Lung (tissue), 12 donors: ENCODE data around the gene SCRN2. TPM values are rescaled to one million over a fixed set of nuclear protein-coding genes. Genes with fewer than 3 reads are reported as not detected.

ENCODE experiments used
- ATAC-seq: fragments of 200-7000 bp; cut with Tn5 transposase; one replicate; pipeline ENCODE4 v1.9.1; 2020; ENCODE audit warnings: moderate number of reproducible peaks; ENCODE audit not compliant: insufficient read depth, low FRiP score
- DNase-seq, 3 donors: peaks; one replicate each; pipeline ENCODE4 v3.0.0-alpha.2; 2013 to 2017
- H3K27ac ChIP-seq, 2 donors: one replicate each; pipeline ENCODE4 v1.5.1; 2013; ENCODE audit warnings: mild to moderate bottlenecking in 2 of 2, moderate library complexity in 2 of 2, control low read depth in 1 of 2, inconsistent platforms in 1 of 2, low read depth in 1 of 2, low read length in 1 of 2
- H3K27me3 ChIP-seq, 3 donors: one replicate each; pipeline ENCODE4 v1.5.1; 2013; ENCODE audit warnings: low read length in 2 of 3; ENCODE audit not compliant: control insufficient read depth in 3 of 3, insufficient read depth in 3 of 3
- H3K36me3 ChIP-seq, 4 donors: one replicate each; pipeline ENCODE4 v1.5.1; 2013; ENCODE audit warnings: low read length in 4 of 4, mild to moderate bottlenecking in 1 of 4, moderate library complexity in 1 of 4; ENCODE audit not compliant: control insufficient read depth in 4 of 4, insufficient read depth in 4 of 4
- H3K4me1 ChIP-seq, 5 donors: one replicate each; pipeline ENCODE4 v1.5.1; 2013; ENCODE audit warnings: low read length in 5 of 5, mild to moderate bottlenecking in 2 of 5, moderate library complexity in 1 of 5; ENCODE audit not compliant: control insufficient read depth in 5 of 5, insufficient read depth in 5 of 5
- H3K4me3 ChIP-seq: one replicate; pipeline ENCODE4 v1.5.1; 2013; ENCODE audit warnings: mild to moderate bottlenecking, control low read depth, moderate library complexity
- H3K9ac ChIP-seq, 2 donors: one replicate each; pipeline ENCODE4 v1.5.1; 2013; ENCODE audit warnings: low read length in 2 of 2, control low read depth in 1 of 2; ENCODE audit not compliant: insufficient read depth in 1 of 2
- H3K9me3 ChIP-seq, 4 donors: one replicate each; pipeline ENCODE4 v1.5.1; 2013; ENCODE audit warnings: low read length in 3 of 4, mild to moderate bottlenecking in 1 of 4, moderate library complexity in 1 of 4; ENCODE audit not compliant: control insufficient read depth in 4 of 4, insufficient read depth in 3 of 4
- CTCF ChIP-seq: IDR thresholded peaks from 2 replicates; pipeline ENCODE4 v1.5.1; 2012; ENCODE audit warnings: mild to moderate bottlenecking; ENCODE audit errors: control extremely low read depth, extremely low read depth
- WGBS, 2 donors: extraction: QIAGEN DNeasy Blood & Tissue Kit; methylation state at CpG; one replicate each; pipeline ENCODE4 v1.1.7; 2013; 5-methylcytosine and 5-hydroxymethylcytosine counted together
- polyA plus RNA-seq, 2 donors: library from polyadenylated mRNA; stranded (reverse); fragments of 200-250 nt; gene quantifications; one replicate each; pipeline ENCODE4 v1.2.1, GENCODE V29; 2013
- total RNA-seq, 2 donors: library from RNA; depleted of rRNA in 1 of 2; stranded (reverse); fragments of >200 nt in 1 of 2; gene quantifications; one replicate each; pipeline ENCODE4 v1.2.1, GENCODE V29; 2014 to 2021
- donor health status: control.
- donor health status: control.
- donor health status: Bipolar disorder and iron deficiency.
- donor health status: healthy.
- donor health status: DM: yes; HTN: yes; CAD: no.

The SCRN2 gene
- total and polyA plus RNA-seq, 4 donors = 22.8 to 61.7 (median 32.2) TPM

- ATAC-seq (no peak), DNase-seq (no peak)
- no peak overlapping the region for H3K4me3 ChIP-seq
- H3K27ac ChIP-seq = no peak overlapping the region
- H3K27me3 ChIP-seq = peaks cover 0 to 21% (median 13%) of the 10 kb centered on the region in 3 donors
- no peak overlapping the region for H3K9ac ChIP-seq
- WGBS, 2 donors = 23 to 41% methylated on average over 29 of the region's 29 CpGs
- TF ChIP-seq CTCF = no peak
- H3K4me1 ChIP-seq = peaks cover 0 to 33% (median 0%) of the 10 kb centered on the region in 5 donors
- H3K9me3 ChIP-seq = peaks cover 0 to 3% (median 0%) of the 10 kb centered on the region in 4 donors
- no peaks in the 10 kb centered on the region for H3K36me3 ChIP-seq
These were observed 31.1 kb upstream of the SCRN2 start for GRCh38 chr17:47872019-47872650.

- DNase-seq (no peak), ATAC-seq (no peak)
- peaks cover 0 to 3% (median 0%) of the 10 kb centered on the region in 4 donors for H3K9me3 ChIP-seq
- no peak overlapping the region for H3K4me3 ChIP-seq
- peaks cover 0 to 33% (median 0%) of the 10 kb centered on the region in 5 donors for H3K4me1 ChIP-seq
- no peak overlapping the region for H3K27ac ChIP-seq
- no peaks in the 10 kb centered on the region for H3K36me3 ChIP-seq
- H3K27me3 ChIP-seq = peaks cover 0 to 23% (median 13%) of the 10 kb centered on the region in 3 donors
- TF ChIP-seq CTCF = no peak
- no peak overlapping the region for H3K9ac ChIP-seq
These were observed 30.0 kb upstream of the SCRN2 start for GRCh38 chr17:47871048-47871447.

- no peak overlapping the region for H3K9ac ChIP-seq
These were observed 29.0 kb upstream of the SCRN2 start for GRCh38 chr17:47870056-47870455.

More at GRCh38 chr17:47870056-47870455, 29.0 kb upstream of the SCRN2 start:
- H3K27ac ChIP-seq = no peak overlapping the region
- peaks cover 0 to 33% (median 0%) of the 10 kb centered on the region in 5 donors for H3K4me1 ChIP-seq
- TF ChIP-seq CTCF = no peak
- H3K27me3 ChIP-seq = peaks cover 0 to 23% (median 13%) of the 10 kb centered on the region in 3 donors
- H3K9me3 ChIP-seq = peaks cover 0 to 3% (median 0%) of the 10 kb centered on the region in 4 donors
- 58 to 90% methylated on average over 1 of the region's 1 CpG for WGBS, 2 donors
- H3K4me3 ChIP-seq = no peak overlapping the region
- ATAC-seq (no peak), DNase-seq (no peak)
- no peaks in the 10 kb centered on the region for H3K36me3 ChIP-seq
